ENCODE data around the gene PAX7. TPM values are rescaled to one million over a fixed set of nuclear protein-coding genes. Genes with fewer than 3 reads are reported as not detected.

The PAX7 gene
- total RNA-seq, 2 experiments from 2014 or later, result not detected

DNA sequence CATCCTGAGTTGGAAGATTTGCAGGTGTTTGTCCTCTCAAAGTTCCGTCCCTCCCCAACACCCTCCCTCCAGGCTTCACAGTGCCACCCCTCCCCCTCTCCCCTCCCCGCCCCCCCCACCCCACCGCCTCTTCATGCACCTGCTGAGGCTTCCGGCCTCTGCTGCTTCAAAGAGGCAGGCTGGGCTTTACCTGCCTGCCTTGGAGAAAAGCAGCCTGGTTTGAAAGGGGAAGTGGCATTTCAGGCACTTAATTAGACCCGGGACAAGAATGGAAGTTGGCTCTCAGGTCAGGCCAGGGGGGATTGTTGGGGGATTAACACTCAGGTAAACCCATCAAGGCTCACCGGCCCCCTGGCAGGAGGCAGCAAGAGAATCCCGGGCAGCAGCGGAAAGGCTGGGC lies 21.1 kb downstream of the PAX7 start:
- no peaks in the 10 kb centered on the region for H3K9me3 Mint-ChIP-seq (ENCODE audit: low read depth)
- CTCF ChIA-PET, result no interaction called here
- H3K27me3 Mint-ChIP-seq, result peaks cover 74% of the 10 kb centered on the region
- H3K4me3 Mint-ChIP-seq, result no peak overlapping the region
- ATAC-seq (no peak), DNase-seq (no peak)
- no peak overlapping the region for H3K27ac Mint-ChIP-seq
- peaks cover 7% of the 10 kb centered on the region for H3K4me1 Mint-ChIP-seq
- no peaks in the 10 kb centered on the region for H3K36me3 Mint-ChIP-seq

DNA sequence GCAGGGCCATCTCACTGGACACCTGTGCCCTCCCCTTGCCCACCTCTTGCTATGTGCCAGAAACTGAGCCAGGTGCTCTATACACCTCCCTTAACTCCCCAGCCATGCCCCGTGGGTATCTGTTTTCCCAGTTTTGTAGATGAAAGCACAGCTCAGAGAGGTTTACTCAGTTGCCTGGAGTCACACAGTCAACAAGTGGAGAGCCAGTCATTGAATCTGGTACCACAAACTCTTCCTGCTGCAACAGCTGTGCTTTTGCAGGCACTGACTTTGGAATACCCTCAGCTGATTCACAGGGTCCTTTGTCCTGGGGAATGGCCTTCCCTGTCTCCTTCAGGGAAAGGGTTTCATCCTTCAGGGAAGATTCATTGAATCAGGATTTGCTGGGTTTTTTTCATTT lies 22.1 kb downstream of the PAX7 start:
- H3K4me1 Mint-ChIP-seq, result peaks cover 7% of the 10 kb centered on the region
- DNase-seq, result no peak
- no peak for ATAC-seq
- H3K27me3 Mint-ChIP-seq, result peaks cover 72% of the 10 kb centered on the region
- H3K36me3 Mint-ChIP-seq, result no peaks in the 10 kb centered on the region
- no peak overlapping the region for H3K4me3 Mint-ChIP-seq
- CTCF ChIA-PET, result no interaction called here
- H3K27ac Mint-ChIP-seq, result no peak overlapping the region
- no peaks in the 10 kb centered on the region for H3K9me3 Mint-ChIP-seq (ENCODE audit: low read depth)

DNA sequence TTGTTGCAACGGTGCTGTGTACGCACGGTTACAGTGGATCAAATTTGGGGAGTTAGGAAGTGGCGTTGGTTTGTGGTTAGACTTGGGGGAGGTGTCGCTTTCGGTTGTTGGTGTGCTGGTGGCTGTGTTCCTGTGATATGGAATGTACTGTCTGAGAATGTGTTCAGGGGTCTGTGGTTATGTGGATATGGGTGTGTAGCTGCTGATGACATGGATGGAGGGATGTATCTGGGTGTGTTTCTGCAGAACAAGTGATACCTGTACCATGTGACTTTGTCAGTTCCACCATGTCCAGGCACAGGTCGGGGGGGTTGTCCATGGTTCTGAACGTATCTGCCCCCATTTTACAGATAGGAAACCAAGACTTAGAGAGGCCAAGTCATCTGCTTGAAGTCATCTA lies 22.7 kb downstream of the PAX7 start:
- Mint-ChIP-seq H3K36me3 (no peaks in the 10 kb centered on the region), H3K4me3 (no peak overlapping the region)

DNA sequence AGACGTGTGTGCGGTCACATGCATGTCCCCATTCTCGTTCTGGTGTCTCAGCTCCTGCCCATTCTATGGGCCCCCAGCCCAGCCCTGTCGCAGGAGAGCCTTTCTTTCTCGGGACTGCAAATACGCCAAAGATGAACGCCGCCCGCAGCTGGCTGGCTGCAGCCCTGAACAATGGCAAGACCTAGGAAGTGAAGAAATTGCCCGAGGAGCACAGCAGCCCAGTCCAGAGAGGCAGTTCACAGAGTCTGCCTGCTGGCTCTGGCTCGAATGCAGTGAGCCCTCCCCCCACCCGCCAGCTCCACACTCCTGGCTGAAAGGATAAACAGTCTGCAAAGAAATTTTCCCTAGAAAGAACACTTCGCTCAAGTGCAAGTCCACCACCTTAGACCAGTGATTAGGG lies 23.3 kb downstream of the PAX7 start:
- ATAC-seq, result no peak
- Mint-ChIP-seq H3K4me1 (peaks cover 7% of the 10 kb centered on the region), H3K27ac (no peak overlapping the region), H3K9me3 (ENCODE audit: low read depth) (no peaks in the 10 kb centered on the region), H3K4me3 (no peak overlapping the region), H3K27me3 (peaks cover 66% of the 10 kb centered on the region), H3K36me3 (no peaks in the 10 kb centered on the region)
- CTCF ChIA-PET, result no interaction called here
- no peak for DNase-seq

More for the DNA sequence above, 22.7 kb downstream of the PAX7 start:
- Mint-ChIP-seq H3K9me3 (ENCODE audit: low read depth) (no peaks in the 10 kb centered on the region), H3K27ac (no peak overlapping the region), H3K4me1 (peaks cover 7% of the 10 kb centered on the region), H3K27me3 (peaks cover 67% of the 10 kb centered on the region)
- CTCF ChIA-PET, result no interaction called here
- no peak for DNase-seq
- no peak for ATAC-seq

DNA sequence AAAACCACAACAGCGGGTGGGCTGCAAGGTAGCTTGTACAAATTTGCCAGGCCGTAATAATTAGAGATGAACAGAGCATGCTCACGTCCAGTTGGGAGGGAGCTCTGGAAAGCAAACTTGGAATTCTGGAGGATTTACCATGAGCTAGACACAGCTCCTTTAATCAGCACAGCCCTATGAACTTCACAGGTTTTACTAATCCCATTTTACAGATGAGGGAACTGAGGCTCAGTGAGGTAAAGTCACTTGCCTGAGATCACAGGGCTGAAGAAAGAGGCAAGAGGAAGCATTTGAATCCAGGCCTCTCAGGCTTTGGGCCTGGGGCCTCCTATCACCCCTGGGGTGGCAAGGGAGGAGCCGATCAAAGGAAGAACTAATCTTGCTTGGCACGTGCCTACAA lies 24.0 kb downstream of the PAX7 start:
- Mint-ChIP-seq H3K27ac (no peak overlapping the region), H3K4me3 (no peak overlapping the region), H3K4me1 (peaks cover 7% of the 10 kb centered on the region), H3K36me3 (no peaks in the 10 kb centered on the region), H3K9me3 (ENCODE audit: low read depth) (no peaks in the 10 kb centered on the region), H3K27me3 (peaks cover 60% of the 10 kb centered on the region)
- ATAC-seq (no peak), DNase-seq (no peak)
- CTCF ChIA-PET, result no interaction called here

DNA sequence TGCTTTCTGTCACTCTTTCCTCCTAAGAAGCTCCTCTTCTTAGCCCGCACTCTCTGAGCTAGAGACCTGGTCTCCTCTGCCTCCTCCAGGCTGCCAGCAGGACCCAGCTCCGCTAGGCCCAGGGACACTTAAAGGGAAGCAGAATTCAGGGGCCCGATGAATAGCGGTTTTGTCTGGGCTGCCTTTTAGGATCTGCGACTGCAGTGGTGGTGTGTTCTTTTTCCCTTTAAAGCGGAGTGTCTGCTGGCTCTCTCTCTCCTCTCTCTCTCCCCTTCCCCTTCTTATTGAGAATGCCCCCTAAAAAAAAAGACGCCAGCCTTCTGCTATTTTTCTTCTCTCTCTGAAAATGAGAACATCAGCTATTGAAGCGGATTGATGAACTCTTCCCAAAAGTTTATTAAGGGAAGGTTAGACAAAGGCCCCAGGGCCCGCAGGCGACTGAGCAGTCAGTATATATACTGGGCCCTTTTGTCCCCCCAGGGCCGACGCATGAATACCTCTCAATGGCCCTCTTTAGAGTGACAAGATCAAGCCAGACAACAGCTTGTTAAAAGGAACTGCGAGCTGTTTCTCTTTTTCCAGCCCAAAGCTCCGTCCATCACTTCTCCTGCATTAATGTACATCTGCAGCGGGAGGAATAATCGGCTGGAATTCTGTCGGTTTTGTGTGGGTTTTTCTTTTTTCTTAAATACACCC lies 27.0 kb downstream of the PAX7 start:
- no peaks in the 10 kb centered on the region for H3K36me3 Mint-ChIP-seq
- ATAC-seq (no peak), DNase-seq (no peak)
- no peak overlapping the region for H3K27ac Mint-ChIP-seq
- H3K4me3 Mint-ChIP-seq, result no peak overlapping the region
- H3K4me1 Mint-ChIP-seq, result peaks cover 7% of the 10 kb centered on the region
- no peaks in the 10 kb centered on the region for H3K9me3 Mint-ChIP-seq (ENCODE audit: low read depth)
- peaks cover 38% of the 10 kb centered on the region for H3K27me3 Mint-ChIP-seq
- CTCF ChIA-PET, result interaction anchor here (1.2 kb wide), 1 partner anchor 76 kb away, joined by 3 read pairs; no protein-coding TSS in a partner anchor

DNA sequence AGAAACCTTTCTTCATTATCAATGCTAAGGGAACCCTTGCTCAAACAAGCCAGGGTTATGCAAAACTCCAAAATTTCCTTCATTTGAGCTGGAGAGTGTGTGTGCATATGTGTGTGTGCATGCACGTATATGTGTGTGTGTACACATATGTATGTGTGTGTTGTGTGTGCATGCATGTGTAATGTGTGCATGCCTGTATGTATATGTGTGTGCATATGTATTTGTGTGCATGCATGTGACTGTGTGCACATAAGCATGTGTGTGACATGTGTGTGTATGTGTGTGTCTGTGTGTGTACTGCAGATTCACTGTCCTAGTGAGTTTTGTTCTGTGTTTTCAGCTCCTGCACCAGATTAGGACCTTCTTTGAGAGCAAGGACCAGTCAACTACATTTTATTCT lies 28.2 kb downstream of the PAX7 start:
- CTCF ChIA-PET, result interaction anchor here (0.9 kb wide), 1 partner anchor 62 kb away, joined by 3 read pairs; no protein-coding TSS in a partner anchor
- H3K27ac Mint-ChIP-seq, result no peak overlapping the region
- no peak for ATAC-seq
- H3K9me3 Mint-ChIP-seq (ENCODE audit: low read depth), result no peaks in the 10 kb centered on the region
- H3K36me3 Mint-ChIP-seq, result no peaks in the 10 kb centered on the region
- H3K4me3 Mint-ChIP-seq, result no peak overlapping the region
- peaks cover 28% of the 10 kb centered on the region for H3K27me3 Mint-ChIP-seq
- H3K4me1 Mint-ChIP-seq, result no peaks in the 10 kb centered on the region
- DNase-seq, result no peak

DNA sequence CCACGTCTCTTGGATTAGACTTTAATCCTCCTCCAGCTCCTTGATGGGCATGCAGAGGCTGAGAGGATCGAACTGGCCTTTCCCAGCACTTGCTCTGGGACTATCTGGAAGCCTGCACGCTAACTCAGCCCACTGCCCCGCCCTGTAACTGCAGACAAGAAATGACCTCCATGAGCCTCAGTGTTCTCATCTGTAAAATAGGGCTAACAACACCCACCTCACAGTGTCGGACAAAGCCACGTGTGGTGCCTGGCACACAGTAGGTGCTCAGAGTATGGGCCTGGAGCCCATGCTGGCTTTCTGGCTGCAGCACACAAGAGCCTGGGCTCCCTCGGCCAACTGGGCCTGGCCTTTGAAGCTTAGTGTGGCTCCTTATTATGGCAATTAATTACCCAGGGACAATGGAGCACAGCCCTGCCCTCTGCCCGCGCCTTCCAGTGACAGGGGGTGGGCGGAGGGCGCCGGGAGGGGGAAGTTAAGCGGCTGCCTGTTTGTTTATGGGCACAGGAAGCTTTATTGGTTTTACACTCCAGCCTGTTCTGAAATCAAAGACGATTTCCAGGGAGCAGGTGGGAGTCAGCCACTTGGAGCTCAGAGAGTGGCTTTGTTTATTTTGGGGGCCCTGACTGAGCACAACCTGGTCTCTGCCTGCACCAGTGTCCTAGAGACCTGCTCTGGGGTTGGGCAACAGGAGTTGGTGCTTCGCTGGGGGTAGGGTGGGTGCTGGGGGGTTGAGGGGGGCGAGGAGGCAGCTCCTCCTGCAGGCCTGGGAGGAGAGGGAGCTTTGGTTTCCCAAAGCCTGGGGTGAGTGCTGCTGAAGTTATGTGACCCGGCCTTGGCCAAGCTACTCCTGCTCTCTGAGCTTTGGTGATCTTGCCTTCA lies 31.0 kb downstream of the PAX7 start:
- DNase-seq (no peak), ATAC-seq (no peak)
- H3K4me1 Mint-ChIP-seq, result no peaks in the 10 kb centered on the region
- H3K27me3 Mint-ChIP-seq, result peaks cover 11% of the 10 kb centered on the region
- CTCF ChIA-PET, result interaction anchor here (1.1 kb wide), 1 partner anchor 20 kb away, joined by 3 read pairs; no protein-coding TSS in a partner anchor
- H3K27ac Mint-ChIP-seq, result no peak overlapping the region
- no peak overlapping the region for H3K4me3 Mint-ChIP-seq
- no peaks in the 10 kb centered on the region for H3K9me3 Mint-ChIP-seq (ENCODE audit: low read depth)
- H3K36me3 Mint-ChIP-seq, result no peaks in the 10 kb centered on the region

DNA sequence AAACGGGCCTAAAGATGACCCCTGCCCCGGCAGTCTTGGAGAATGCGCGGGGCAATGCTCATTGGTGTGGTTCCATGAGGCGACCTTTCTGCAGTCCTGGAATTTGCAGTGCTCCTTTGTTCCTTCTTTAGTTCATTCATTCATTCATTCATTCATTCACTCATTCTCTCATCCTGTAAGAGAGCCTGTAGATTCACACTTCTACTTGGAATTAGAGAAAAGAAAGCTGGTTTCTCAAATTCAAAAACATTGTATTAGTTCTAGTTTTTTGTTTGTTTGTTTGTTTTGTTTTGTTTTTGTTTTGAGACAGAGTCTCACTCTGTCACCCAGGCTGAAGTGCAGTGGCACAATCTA lies 31.6 kb downstream of the PAX7 start:
- H3K27ac Mint-ChIP-seq, result no peak overlapping the region
- no peaks in the 10 kb centered on the region for H3K9me3 Mint-ChIP-seq (ENCODE audit: low read depth)
- no peak for ATAC-seq
- CTCF ChIA-PET, result interaction anchor here (1.1 kb wide), 1 partner anchor 19 kb away, joined by 3 read pairs; no protein-coding TSS in a partner anchor
- H3K27me3 Mint-ChIP-seq, result peaks cover 13% of the 10 kb centered on the region
- no peak overlapping the region for H3K4me3 Mint-ChIP-seq
- no peak for DNase-seq
- H3K4me1 Mint-ChIP-seq, result no peaks in the 10 kb centered on the region
- H3K36me3 Mint-ChIP-seq, result no peaks in the 10 kb centered on the region

DNA sequence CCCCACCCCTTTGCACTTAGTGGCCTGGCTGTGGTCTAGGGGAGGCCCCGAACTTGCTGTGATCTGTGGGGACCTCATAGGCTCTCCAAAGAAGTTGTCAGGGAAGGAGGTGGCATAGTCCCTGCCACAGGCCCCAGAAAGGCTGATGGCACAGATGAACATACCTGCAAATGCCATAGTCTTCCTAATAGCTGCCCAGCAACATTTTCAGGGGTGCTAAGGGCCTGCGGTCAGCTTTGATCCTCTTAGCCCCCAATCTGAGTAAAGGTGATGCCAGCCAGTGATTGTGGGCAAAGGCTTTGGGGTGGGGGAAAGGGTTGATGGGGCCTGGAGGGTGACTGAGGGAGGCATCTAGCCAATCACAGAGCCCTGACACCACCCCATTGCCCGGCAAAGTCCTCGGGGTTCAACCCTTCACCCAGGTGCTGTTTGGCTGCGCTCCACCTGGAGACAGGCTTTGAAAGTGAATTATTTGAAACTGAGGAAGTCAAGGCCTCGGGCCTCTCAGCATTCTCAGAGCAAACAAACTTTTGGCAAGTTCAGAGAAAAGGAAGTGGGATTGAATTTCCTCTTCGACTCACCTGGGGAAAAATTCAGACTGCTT lies 35.8 kb downstream of the PAX7 start:
- CTCF ChIA-PET, result no interaction called here
- DNase-seq (no peak), ATAC-seq (no peak)
- Mint-ChIP-seq H3K27me3 (peaks cover 11% of the 10 kb centered on the region), H3K9me3 (ENCODE audit: low read depth) (no peaks in the 10 kb centered on the region), H3K36me3 (no peaks in the 10 kb centered on the region), H3K4me1 (no peaks in the 10 kb centered on the region), H3K27ac (no peak overlapping the region), H3K4me3 (no peak overlapping the region)

DNA sequence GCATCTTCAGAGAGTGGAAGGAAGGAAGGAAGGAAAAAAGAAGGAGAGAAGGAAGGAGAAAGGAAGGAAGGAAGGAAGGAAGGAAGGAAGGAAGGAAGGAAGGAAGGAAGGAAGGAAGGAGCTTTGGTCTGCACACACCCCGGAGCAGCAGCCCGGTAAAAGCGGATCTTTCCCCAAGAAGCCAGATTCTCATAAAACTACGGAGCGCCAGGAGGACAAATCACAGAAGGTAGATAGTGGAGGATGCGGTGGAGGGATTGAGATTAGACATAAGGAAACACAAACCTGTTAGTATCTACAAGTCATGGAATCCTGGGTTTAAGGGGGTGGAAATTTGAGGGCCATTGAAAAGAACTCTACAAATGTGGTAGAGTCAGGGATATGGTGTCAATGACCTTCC lies 36.7 kb downstream of the PAX7 start:
- ATAC-seq (no peak), DNase-seq (no peak)
- CTCF ChIA-PET, result interaction anchor here (1.4 kb wide), 1 partner anchor 70 kb away, joined by 3 read pairs; no protein-coding TSS in a partner anchor
- Mint-ChIP-seq H3K4me1 (no peaks in the 10 kb centered on the region), H3K27ac (no peak overlapping the region), H3K27me3 (peaks cover 11% of the 10 kb centered on the region), H3K4me3 (no peak overlapping the region), H3K9me3 (ENCODE audit: low read depth) (no peaks in the 10 kb centered on the region), H3K36me3 (no peaks in the 10 kb centered on the region)

DNA sequence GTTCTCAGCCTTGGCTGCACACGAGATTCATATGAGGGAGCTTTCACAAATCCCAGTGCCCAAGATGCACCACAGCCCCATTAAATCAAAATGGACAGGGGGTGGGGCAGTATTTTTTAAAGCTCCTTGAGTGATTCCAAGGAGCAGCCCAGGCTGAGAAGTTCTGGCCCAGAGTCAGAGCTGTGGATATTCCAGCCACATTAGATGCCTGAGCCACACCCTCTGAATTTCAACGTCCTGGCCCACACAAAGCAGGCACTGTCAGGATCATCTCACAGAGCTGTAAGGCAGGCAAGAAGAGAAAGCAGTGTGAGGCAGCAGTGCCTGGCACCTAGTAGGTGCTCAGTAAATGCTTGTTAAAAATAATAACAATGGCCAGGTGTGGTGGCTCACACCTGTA lies 37.4 kb downstream of the PAX7 start:
- Mint-ChIP-seq H3K27me3 (peaks cover 15% of the 10 kb centered on the region), H3K9me3 (ENCODE audit: low read depth) (no peaks in the 10 kb centered on the region), H3K4me3 (no peak overlapping the region), H3K4me1 (no peaks in the 10 kb centered on the region), H3K27ac (no peak overlapping the region), H3K36me3 (no peaks in the 10 kb centered on the region)
- DNase-seq (no peak), ATAC-seq (no peak)
- CTCF ChIA-PET, result interaction anchor here (1.4 kb wide), 1 partner anchor 71 kb away, joined by 3 read pairs; no protein-coding TSS in a partner anchor

DNA sequence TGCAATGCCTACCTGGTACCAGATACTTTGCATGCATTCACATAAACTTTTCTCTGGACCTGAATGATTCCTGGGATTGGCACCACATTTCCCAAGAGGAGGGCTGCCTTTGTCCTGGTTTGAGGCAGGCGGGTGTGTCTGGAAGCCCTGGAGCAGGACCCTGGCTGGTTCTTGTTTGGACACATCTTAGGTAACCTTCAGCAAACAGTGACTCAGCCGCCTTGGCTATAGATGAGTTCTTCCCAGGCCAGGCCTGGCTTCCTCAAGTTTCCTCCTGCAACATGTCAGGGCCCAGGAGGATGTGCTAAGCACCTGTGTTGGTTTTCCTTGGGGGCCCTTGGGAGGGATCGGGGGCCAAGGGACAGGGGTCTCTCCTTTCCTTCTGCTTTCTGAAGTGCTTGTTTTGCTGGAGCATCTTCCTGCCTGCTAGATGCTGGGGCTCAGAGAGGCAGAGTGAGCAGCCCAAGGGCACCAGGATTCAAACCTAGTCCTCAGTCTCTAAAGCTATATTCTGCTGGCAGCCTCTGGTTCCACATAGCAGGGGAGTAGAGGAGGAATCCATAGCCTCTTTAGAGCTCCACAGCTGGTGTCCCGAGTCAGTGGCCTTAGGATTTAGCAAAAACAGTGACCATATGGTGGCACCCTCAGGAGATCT lies 38.2 kb downstream of the PAX7 start:
- Mint-ChIP-seq H3K4me1 (no peaks in the 10 kb centered on the region), H3K27me3 (peaks cover 16% of the 10 kb centered on the region), H3K36me3 (no peaks in the 10 kb centered on the region), H3K4me3 (no peak overlapping the region), H3K9me3 (ENCODE audit: low read depth) (no peaks in the 10 kb centered on the region), H3K27ac (no peak overlapping the region)
- DNase-seq (no peak), ATAC-seq (no peak)
- CTCF ChIA-PET, result interaction anchor here (0.9 to 1.4 kb wide), 3 partner anchors 14 to 72 kb away, joined by 3 to 4 read pairs (median 3); no protein-coding TSS in a partner anchor
